Ecto neural progenitor cell (in vitro differentiated cells): ENCODE data around the gene CLEC5A.
"Not testable (repeated sequence)": the region's sequence is repeated elsewhere in the genome, so short reads cannot be mapped to it uniquely, and the experiment has no call there.

Experiments used
- DNase-seq: peaks from one replicate; pipeline ENCODE4 v3.0.0-alpha.2; 2018; ENCODE audit warnings: low spot score

Gene CLEC5A

GRCh38 chr7:141946796-141947195 is at the start of gene CLEC5A:
Gene CLEC5A, minus strand, starts transcription at chr7:141946974. Its CDS starts 682 bp downstream, at chr7:141946292.
- no peak for DNase-seq

GRCh38 chr7:141993354-141993753 is 46.6 kb upstream of the CLEC5A start:
- DNase-seq = no peak

GRCh38 chr7:141992688-141993087 is 45.9 kb upstream of the CLEC5A start:
- DNase-seq = no peak

DNA sequence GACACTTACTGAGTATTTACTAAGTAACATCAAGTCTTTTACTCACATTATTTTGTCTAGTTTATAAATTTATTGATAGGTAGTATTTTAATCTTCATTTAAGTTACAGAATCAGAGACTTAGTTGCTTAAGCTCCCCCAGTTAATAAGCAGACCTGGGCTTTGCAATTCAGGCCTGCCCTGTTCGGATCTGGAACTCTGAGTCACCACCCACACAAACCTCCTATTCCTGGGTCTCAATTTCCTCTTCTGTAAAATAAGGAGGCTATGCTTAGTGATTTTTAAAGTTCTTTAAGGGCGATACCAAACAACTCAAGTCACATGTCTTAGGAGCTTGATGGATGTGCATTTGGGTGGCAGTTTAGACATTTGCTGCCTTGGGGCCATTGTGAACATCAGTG is 45.4 kb upstream of the CLEC5A start:
- DNase-seq = no peak

DNA sequence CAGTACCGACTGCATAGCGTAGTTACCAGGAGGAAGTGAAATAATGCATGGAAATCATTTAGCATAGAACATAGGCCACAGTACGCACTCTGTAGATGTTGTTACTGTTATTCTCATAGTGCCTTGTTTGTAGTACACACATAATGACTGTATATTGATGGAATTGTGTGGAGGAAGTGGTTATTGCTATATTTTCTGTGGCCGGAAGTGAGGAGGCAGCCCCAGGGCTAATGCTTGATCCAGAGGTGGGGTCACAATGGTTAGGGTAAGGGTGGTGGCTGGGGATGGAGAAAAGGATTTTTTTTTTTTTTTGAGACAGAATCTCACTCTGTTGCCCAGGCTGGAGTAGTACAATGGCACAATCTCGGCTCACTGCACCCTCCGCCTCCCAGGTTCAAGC is 44.4 kb upstream of the CLEC5A start:
- no peak for DNase-seq

- no peak for DNase-seq
Observed at GRCh38 chr7:141990011-141990725, 43.4 kb upstream of the CLEC5A start.

DNA sequence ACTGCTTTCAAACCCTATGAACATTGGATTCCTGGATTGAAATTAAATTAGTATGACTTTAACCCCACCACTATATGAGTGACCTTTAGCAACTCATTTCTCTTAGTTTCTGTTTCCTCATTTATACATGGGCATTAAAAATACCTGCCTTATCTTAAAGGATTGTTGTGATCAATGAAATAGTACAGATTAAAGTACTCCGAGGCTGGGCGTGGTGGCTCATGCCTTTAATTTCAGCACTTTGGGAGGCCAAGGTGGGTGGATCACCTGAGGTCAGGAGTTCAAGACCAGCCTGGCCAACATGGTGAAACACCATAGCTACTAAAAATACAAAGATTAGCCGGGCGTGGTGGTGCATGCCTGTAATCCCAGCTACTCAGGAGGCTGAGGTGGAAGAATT is 41.0 kb upstream of the CLEC5A start:
- DNase-seq = not testable (repeated sequence)

GRCh38 chr7:141986923-141987322 is 40.1 kb upstream of the CLEC5A start:
- no peak for DNase-seq

DNA sequence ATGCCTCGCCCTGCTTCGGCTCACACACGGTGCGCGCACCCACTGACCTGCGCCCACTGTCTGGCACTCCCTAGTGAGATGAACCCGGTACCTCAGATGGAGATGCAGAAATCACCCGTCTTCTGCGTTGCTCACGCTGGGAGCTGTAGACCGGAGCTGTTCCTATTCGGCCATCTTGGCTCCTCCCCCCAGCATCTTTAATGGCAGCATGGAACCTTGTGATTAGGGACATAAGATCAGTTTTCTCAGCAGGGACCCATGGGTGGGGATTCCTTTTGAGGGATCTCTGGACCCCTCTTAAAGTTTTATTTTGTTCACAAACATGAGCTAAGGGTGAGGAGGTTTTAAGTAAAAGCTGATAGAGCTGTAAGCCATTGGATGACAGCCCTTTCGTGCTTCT is 39.2 kb upstream of the CLEC5A start:
- not testable (repeated sequence) for DNase-seq

DNA sequence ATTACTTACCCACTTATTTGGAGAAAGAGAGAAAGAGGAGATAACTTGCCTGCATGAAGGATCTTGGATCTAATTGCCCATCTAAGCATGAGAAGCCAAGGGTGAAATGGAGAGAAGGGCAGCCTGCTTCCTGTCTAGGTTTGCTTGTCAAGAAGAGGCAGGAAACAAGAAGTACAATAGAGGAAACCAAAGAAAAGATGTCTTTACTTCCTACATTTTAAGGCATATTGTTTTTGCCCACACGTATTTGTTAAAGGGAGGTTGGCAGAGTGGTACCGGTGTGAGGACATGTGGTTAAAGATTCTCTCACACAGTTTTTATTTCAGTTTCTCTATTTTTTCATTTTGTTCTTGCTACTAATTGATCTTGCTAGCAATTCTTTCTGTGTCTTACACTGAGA is 32.8 kb upstream of the CLEC5A start:
- DNase-seq = no peak

DNA sequence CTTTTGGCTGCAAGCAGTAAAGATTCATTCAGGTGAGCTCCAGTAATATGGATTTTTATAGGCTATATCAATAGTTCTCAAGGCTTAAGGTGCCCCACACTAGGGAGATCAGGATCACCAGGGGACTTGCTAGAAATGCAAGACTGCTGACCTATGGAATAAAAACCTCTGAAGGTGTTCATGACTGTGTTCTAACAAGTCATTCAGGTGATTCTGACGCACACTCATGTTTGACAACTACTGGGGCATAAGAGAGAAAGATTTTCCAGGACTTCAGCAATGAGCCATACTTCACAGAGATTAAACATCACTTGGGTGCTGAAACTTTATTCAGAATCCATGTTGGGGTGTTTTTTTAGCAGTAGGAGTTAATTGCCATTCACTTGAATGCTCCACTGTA is 31.6 kb upstream of the CLEC5A start:
- DNase-seq = no peak

DNA sequence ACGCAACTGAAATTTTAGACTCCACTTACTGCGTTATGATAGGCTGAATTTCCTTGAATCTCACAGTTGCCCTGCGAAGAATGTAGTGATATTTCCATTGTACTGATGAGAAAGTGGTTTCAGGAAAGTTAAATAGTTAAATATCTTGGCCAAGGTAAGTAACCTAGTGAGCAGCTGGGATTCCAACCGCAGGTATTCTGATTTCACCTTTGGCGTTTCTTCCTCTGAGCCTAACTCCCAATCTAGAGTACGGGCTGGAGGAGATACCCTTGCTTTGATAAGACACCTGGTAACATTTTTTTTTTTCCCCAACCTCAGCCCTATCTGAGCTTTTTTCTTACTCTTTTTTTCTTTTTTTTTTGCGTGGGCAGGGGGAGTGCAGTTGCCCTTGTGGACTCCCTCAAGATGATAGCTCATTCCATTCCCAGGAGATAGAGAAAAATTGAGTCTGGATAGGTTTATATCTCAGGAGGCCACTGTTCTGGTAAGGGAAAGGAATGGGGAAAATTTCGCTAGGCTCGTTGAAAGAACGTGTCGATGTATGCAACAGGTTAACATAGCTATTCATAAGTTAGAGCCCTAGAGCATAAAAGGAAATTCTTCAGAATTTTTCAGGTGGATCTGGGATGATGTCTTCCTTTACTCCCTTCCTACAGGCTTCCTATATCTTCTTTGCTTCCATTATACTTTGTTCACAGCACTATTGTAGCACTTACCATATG is 29.9 kb upstream of the CLEC5A start:
- no peak for DNase-seq

DNA sequence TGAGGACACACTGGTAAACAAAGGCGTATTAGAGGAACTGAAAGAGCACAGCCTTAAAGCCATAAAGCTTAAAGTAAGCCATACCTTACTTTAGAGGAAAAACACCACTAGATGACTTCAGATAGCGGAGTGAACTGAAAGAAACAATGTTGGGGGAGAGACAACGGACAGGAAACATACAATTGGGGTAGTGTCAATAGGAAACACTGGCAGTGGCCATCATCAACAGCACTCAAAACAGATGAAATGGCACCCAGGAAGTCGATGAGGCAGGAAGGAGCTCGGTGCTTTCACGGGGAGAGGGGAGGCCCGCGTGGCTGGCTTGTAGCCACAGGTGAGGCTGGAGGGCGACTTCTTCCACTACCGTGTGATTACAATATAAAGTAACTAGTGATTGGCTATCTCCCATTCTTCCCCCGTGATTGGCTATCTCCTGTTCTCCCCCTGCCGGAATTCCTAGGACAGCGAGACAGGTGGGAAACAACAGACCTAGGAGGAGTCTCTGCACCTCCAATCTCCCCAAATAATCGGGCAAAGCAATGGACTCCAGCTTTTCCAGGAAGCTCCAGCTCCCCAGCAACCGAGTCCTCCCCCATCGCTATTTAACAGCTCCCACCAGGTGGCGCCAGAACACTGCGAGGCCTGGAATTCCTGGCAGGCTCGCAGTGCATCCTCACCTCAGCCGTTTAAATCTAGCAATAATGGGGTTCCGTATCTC is 29.2 kb upstream of the CLEC5A start:
- peak; percentile 86 for DNase-seq

DNA sequence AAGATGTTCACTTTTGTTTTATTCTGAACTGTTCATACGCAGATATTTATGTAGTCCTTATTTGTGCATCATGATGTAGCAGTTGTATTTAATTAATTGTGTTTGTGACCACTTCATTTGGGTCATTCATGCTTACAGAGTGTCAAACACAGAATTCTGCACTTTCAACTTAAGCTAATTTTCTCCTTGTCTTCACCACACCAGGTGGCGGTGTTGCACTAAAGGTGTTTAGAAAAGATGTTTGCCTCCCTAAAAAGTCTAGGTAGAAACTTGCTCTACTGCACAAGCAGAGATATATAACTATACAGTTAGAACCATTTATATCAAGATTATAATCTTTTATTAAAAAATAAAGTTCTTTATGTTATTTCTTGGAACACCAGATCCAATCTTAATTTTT is 28.1 kb upstream of the CLEC5A start:
- DNase-seq = no peak

- DNase-seq = no peak
Observed at GRCh38 chr7:141973673-141974072, 26.9 kb upstream of the CLEC5A start, which contains the start of gene TAS2R38. Gene TAS2R38, minus strand, starts transcription at chr7:141973773. Its CDS starts 84 bp downstream, at chr7:141973689.

DNA sequence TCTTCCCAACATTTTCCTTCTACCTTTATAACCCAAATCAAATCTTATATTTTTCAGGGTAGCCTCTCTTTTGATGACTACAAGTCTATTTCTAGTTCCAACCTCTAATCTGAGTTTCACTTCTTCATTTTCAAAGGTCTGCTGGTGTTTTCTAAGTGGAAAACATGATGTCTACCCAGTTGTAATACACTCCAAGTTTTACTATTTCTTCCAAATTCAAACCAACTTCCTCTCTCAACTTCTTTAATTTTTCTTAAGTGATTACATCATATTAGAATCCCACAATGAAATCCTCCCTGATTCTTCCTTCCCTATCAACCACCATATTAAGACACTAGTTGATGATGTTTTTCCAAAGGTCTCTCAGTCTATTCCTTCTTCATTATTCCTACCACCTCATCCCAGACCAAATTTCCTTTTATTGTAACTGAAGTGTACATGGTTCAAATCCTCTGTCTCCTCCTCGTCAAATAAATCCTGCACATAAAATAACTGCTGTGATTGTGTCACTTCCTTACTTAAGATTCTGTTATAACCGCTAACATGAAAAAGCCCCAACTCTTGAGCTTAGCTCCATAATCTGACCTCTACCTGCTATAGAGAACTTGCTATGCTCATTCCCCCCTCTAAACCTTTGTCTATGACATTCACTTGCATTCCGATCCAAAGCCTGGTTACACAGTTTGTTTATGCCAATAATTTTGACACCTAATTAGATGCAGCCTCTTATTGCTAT is 14.1 kb upstream of the CLEC5A start:
- DNase-seq = no peak

- DNase-seq = no peak
Observed at GRCh38 chr7:141956084-141956483, 9.3 kb upstream of the CLEC5A start.

- no peak for DNase-seq
Observed at GRCh38 chr7:141954334-141954733, 7.6 kb upstream of the CLEC5A start.

GRCh38 chr7:141952461-141952860 is 5.7 kb upstream of the CLEC5A start:
- no peak for DNase-seq

- DNase-seq = no peak
Observed at GRCh38 chr7:141950806-141951205, 4.0 kb upstream of the CLEC5A start.

DNA sequence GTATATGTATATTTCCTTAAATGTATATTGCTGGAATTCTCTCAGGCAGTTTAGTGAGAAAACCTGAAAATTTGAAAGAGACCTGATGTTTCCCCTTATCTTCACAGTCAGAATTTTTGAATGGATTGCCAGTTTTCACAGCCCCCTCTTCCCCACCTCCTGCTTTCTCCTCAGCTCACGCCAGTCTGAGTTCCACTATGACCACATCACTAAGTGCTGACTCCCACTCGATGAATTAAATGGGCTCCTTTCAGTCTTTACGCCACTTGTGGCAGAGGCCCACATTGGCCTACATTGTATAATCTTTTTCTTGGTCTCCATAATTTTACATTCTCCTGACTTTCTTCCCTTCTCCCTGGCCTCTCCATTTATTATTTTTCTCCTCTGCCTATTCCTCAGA is 3.1 kb upstream of the CLEC5A start:
- DNase-seq = no peak

- DNase-seq = no peak
Observed at GRCh38 chr7:141949451-141949850, 2.7 kb upstream of the CLEC5A start.
